GM19023 (cell line): ENCODE results near the gene ZFYVE27.
"Not testable (repeated sequence)": the region's sequence is repeated elsewhere in the genome, so short reads cannot be mapped to it uniquely, and the experiment has no call there.

ENCODE experiments used
- ATAC-seq: cut with Tn5 transposase; IDR thresholded peaks from one replicate; pipeline ENCODE4 v1.9.1; 2021; ENCODE audit warnings: mild to moderate bottlenecking, moderate library complexity; ENCODE audit not compliant: unreplicated experiment

The ZFYVE27 gene

GRCh38 chr10:97736902-97737769 lies at the start of gene ZFYVE27:
ZFYVE27 (plus strand) TSS chr10:97737128; CDS start chr10:97738478, 1,350 bp downstream.
- ATAC-seq: peak; percentile 89

GRCh38 chr10:97687785-97688781 lies 48.8 kb upstream of the ZFYVE27 start:
- no peak for ATAC-seq

- no peak for ATAC-seq
These were observed 47.3 kb upstream of the ZFYVE27 start for GRCh38 chr10:97689559-97690020.

GRCh38 chr10:97690133-97690532 lies 46.8 kb upstream of the ZFYVE27 start:
- ATAC-seq: no peak

- ATAC-seq: not testable (repeated sequence)
These were observed 38.8 kb upstream of the ZFYVE27 start for GRCh38 chr10:97698072-97698655.

GRCh38 chr10:97701438-97702069 lies 35.4 kb upstream of the ZFYVE27 start:
- ATAC-seq: peak; percentile 80

GRCh38 chr10:97703398-97704067 lies 33.4 kb upstream of the ZFYVE27 start:
- no peak for ATAC-seq

GRCh38 chr10:97704341-97704740 lies 32.6 kb upstream of the ZFYVE27 start:
- no peak for ATAC-seq

GRCh38 chr10:97705006-97705670 lies 31.8 kb upstream of the ZFYVE27 start:
- no peak for ATAC-seq

- ATAC-seq: no peak
These were observed 29.6 kb upstream of the ZFYVE27 start for GRCh38 chr10:97707134-97707861.

GRCh38 chr10:97708167-97708566 lies 28.8 kb upstream of the ZFYVE27 start:
- ATAC-seq: no peak

GRCh38 chr10:97708976-97709946 lies 27.7 kb upstream of the ZFYVE27 start:
- ATAC-seq: no peak

GRCh38 chr10:97711640-97712572 lies 25.0 kb upstream of the ZFYVE27 start:
- ATAC-seq: no peak

- no peak for ATAC-seq
These were observed 23.5 kb upstream of the ZFYVE27 start, which contains the start of gene MARVELD1 for GRCh38 chr10:97713339-97713825. MARVELD1 (plus strand) TSS chr10:97713730; CDS start chr10:97713877, 147 bp downstream.

GRCh38 chr10:97713826-97714400 lies 23.0 kb upstream of the ZFYVE27 start:
- peak; percentile 69 for ATAC-seq
